Ascending aorta (tissue), 2 donors: ENCODE measurements around the gene EMC8. TPM values are rescaled to one million over a fixed set of nuclear protein-coding genes. Genes with fewer than 3 reads are reported as not detected.

Experiments
- DNase-seq, 2 donors: peaks; one replicate each; pipeline ENCODE4 v3.0.0-alpha.2; 2019; ENCODE audit warnings: low spot score in 2 of 2
- H3K27ac ChIP-seq, 2 donors: fragments of 200-600 bp; sonication (generic); one replicate each; pipeline ENCODE4 v1.5.1; 2016 to 2017; ENCODE audit warnings: mild to moderate bottlenecking in 1 of 2
- H3K27me3 ChIP-seq: fragments of 200-600 bp; sonication (generic); one replicate; pipeline ENCODE4 v1.5.1; 2017
- H3K36me3 ChIP-seq, 2 donors: fragments of 200-600 bp; sonication (generic); one replicate each; pipeline ENCODE4 v1.5.1; 2016
- H3K4me1 ChIP-seq, 2 donors: fragments of 200-600 bp; sonication (generic); one replicate each; pipeline ENCODE4 v1.5.1; 2016 to 2017; ENCODE audit warnings: mild to moderate bottlenecking in 1 of 2
- H3K4me3 ChIP-seq, 2 donors: fragments of 200-600 bp; sonication (generic); one replicate each; pipeline ENCODE4 v1.5.1; 2016 to 2017; ENCODE audit warnings: mild to moderate bottlenecking in 1 of 2
- H3K9me3 ChIP-seq, 2 donors: fragments of 200-600 bp; sonication (generic); one replicate each; pipeline ENCODE4 v1.5.1; 2016
- CTCF ChIP-seq, 3 experiments: fragments of 200-600 bp in 2 of 3; fragments of 450-650 bp in 1 of 3; sonication (generic) in 2 of 3; IDR thresholded peaks; one replicate each; pipeline ENCODE4 v1.5.1; 2016 to 2019; ENCODE audit warnings: antibody characterized with exemption in 3 of 3, mild to moderate bottlenecking in 1 of 3, moderate library complexity in 1 of 3
- intact Hi-C: fragments of 100-400 bp; cut with DNase I; formaldehyde crosslinking; loops from one replicate; pipeline ENCODE4 v1.15.1; 2023
- total RNA-seq: library from RNA; depleted of rRNA; stranded (reverse); fragments of >200 nt; gene quantifications from one replicate; pipeline ENCODE4 v1.1.0, GENCODE V29; 2016

EMC8 gene
- total RNA-seq, 1 donor from 2014 or later = 11.9 TPM

- no peak overlapping the region for H3K27ac ChIP-seq
- no peaks in the 10 kb centered on the region for H3K36me3 ChIP-seq
- DNase-seq = no peak
- H3K4me3 ChIP-seq = no peak overlapping the region
- TF ChIP-seq CTCF (IDR thresholded peaks at IDR 0.05) = no peak
- intact Hi-C loops = no loop called here
- no peaks in the 10 kb centered on the region for H3K4me1 ChIP-seq
- H3K9me3 ChIP-seq = no peaks in the 10 kb centered on the region
- no peaks in the 10 kb centered on the region for H3K27me3 ChIP-seq
Measured at GRCh38 chr16:85762970-85763369, 36.4 kb downstream of the EMC8 start.

- Histone ChIP-seq H3K4me3 (no peak overlapping the region), H3K27me3 (no peaks in the 10 kb centered on the region), H3K4me1 (no peaks in the 10 kb centered on the region), H3K36me3 (no peaks in the 10 kb centered on the region), H3K27ac (no peak overlapping the region), H3K9me3 (no peaks in the 10 kb centered on the region)
- no peak for DNase-seq
- intact Hi-C loops = no loop called here
- no peak for TF ChIP-seq CTCF (IDR thresholded peaks at IDR 0.05)
Measured at GRCh38 chr16:85761861-85762260, 37.5 kb downstream of the EMC8 start.

GRCh38 chr16:85759631-85760419 lies 39.5 kb downstream of the EMC8 start:
- no peak for TF ChIP-seq CTCF (IDR thresholded peaks at IDR 0.05)
- intact Hi-C loops = no loop called here
- no peaks in the 10 kb centered on the region for H3K36me3 ChIP-seq
- H3K9me3 ChIP-seq = no peaks in the 10 kb centered on the region
- no peaks in the 10 kb centered on the region for H3K27me3 ChIP-seq
- DNase-seq = no peak
- H3K27ac ChIP-seq = no peak overlapping the region
- H3K4me3 ChIP-seq = no peak overlapping the region
- H3K4me1 ChIP-seq = no peaks in the 10 kb centered on the region

GRCh38 chr16:85759136-85759535 lies 40.2 kb downstream of the EMC8 start:
- Histone ChIP-seq H3K36me3 (no peaks in the 10 kb centered on the region), H3K4me3 (no peak overlapping the region), H3K4me1 (no peaks in the 10 kb centered on the region), H3K27me3 (no peaks in the 10 kb centered on the region), H3K27ac (no peak overlapping the region), H3K9me3 (no peaks in the 10 kb centered on the region)
- intact Hi-C loops = no loop called here
- no peak for TF ChIP-seq CTCF (IDR thresholded peaks at IDR 0.05)
- DNase-seq = no peak

- Histone ChIP-seq H3K9me3 (no peaks in the 10 kb centered on the region), H3K4me3 (no peak overlapping the region), H3K4me1 (no peaks in the 10 kb centered on the region), H3K36me3 (no peaks in the 10 kb centered on the region), H3K27me3 (no peaks in the 10 kb centered on the region), H3K27ac (no peak overlapping the region)
- intact Hi-C loops = no loop called here
- no peak for DNase-seq
- TF ChIP-seq CTCF (IDR thresholded peaks at IDR 0.05) = no peak
Measured at GRCh38 chr16:85757341-85757822, 42.0 kb downstream of the EMC8 start.
